GM21619 (cell line): ENCODE results near the gene DHRS3.

ENCODE experiments used
- ATAC-seq: cut with Tn5 transposase; IDR thresholded peaks from one replicate; pipeline ENCODE4 v1.9.1; 2021; ENCODE audit not compliant: unreplicated experiment

DHRS3 gene

DNA sequence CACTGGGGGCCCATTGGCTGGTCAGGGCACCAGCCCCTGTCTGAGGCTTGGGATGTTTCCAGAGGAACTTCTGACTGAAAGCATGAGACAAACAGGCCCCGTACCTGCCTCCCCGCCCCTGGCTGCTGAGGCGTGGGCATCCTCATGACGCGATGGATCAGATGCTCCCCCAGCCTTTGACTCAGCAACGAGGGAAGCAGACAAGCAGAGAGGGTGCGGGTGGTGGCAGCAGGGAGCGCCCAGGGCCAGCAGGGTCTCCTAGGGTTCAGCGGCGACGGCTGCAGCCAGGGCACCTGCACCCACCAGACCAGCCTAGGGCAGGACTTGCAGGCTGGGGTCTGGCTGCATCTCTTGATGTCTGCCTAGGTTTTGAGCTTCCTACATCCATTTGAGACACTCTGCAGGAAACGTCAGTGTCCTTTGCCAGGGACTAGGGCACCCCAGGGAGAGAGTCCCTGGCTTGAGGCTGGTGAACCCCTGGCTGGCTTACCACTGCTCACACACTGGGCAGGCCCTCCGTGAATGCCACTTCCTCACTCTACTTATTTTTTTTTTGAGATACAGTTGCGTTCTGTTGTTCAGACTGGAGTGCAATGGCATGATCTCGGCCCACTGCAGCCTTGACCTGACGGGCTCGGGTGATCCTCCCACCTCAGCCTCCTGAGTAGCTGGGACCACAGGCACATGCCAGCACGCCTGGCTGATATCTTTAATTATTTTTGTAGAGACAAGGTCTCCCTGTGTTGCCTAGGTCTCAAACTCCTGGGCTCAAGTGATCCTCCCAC is 63.3 kb downstream of the DHRS3 start:
- ATAC-seq: no peak

GRCh38 chr1:12553963-12554362 is 64.0 kb downstream of the DHRS3 start:
- ATAC-seq: no peak

DNA sequence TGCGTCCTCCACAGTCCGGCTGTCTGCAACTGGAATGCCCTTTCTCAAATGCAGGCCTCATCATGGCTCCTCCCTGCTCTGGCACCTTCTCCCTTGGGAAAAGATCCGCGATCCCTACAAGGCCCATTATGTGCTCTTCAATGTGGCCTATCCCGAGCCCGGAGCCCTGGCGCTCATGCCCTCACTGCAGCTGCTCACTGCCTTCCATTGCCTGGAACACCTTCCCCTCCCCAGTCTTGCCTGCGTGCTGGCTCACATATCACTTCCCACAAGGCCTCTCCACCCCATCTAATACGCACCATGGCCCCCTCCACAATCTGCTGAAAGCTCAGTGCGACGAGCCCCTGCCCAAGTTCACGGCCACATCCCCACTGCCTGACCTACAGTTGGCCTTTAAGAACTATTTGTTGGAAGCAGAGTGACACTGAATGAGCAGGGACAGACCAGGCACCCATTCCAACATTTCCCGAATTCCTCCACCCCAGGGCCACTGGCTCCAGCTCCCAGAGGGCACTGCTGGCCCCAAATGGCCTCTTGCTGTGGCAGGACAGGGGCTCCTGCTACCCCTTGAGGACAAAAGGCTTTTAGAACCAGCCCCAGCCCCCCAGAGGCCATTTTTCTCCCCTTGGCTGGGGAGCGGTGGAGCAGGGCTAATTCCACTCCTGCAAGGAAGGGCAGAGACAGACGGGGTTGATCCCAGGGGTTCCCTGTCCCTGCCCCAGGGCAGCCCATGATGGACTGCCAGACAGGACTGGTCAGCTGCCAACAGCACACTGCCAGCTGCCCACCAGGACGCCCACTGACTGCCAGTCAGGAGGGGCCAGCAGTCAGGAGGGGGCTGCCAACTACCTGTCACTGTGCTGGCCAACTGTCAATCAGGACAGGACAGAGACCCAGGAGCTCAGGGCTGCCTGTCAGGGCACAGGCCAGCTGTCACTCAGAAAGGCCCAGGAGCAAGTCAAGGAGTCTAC is 64.8 kb downstream of the DHRS3 start:
- no peak for ATAC-seq

DNA sequence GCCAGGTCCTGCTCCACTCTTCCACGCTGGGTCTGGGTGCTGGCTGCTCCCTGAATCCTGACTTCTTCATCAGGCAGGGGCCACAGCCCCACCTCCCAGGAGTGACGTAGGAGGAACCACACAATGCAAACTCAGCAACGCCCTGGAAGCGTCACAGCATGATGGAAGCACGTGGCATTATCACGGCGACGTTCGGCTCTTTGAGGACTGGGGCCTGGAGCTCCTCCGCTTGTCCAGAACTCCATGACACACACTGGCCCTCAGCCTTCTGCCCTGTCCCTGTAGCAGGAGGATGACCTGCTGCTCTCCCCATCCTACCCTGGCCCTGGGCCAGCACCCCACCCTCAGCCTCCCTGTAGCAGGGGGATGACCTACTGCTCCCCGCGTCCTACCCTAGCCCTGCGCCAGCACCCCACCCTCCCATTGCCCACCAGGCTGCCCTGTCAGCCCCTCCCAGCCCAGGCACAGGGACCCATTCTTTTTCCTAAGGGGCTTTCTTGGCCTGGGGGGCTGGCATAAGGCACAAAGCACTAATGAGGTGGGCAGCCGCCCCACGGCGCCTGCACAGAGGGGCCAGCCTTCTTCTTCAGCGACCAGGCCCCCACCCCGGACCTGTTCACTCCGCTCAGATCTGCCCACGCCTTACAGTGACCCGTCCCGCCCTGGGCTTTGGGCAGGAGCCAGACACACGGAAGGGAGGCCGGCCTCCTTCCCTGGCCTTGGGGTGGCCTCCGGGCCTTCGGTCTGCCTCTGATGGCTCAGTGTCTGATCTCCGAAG is 65.7 kb downstream of the DHRS3 start:
- ATAC-seq: no peak

DNA sequence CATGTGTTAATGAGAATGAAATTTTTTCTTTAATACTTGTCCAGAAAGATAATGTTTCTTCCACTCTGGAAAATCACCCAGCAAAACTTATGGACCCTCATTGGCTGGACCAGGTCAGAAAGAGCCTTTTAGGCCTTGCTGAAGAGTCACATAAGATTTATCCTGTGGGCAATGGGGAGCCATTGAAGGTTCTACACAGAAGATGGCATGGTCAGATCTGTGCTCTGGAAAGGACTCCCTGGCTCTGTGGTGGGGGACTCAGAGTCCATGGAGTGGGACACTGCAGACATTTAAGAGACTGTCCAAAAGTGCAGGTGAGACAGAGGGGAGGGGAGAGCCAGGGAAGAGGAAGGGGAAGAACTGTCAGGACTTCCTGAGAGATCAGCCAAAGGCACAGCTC is 66.4 kb downstream of the DHRS3 start:
- ATAC-seq: no peak

GRCh38 chr1:12549460-12550349 is 68.3 kb downstream of the DHRS3 start:
- ATAC-seq: no peak

GRCh38 chr1:12548973-12549459 is 69.0 kb downstream of the DHRS3 start:
- no peak for ATAC-seq

DNA sequence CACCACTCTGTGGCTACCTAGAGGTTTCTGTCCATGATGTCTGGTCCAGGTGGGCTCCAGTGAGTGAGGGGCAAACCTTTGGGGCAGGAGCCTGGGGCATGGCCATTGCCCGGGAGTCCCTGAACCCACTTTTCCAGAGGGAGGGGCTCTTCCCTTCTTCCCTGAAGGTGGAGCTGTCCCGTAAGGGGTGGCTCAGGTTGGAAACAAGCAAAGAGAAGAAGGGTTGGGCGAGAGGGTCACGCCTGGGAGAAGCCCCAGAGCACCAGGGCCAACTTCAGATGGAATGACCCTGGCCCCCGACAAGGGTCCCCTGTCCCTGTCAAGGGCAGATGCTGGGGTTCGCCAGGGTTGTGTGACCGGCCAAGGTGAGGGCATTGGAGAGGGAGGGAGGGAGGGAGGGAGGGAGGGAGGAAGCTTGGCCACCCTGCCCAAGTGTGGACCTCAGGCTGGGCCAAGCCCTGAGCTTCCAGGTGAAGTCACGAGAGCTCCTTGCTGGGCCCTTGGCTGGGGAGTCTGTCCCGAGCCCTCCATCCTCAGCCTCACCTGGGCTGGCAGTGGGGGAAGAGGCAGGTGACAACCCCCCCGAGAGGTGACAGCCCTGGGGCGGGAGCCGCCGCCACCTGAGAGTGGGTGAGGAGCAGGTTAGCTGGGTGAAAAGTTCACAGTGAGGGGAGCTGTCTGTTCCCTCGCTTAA is 69.6 kb downstream of the DHRS3 start:
- ATAC-seq: no peak

DNA sequence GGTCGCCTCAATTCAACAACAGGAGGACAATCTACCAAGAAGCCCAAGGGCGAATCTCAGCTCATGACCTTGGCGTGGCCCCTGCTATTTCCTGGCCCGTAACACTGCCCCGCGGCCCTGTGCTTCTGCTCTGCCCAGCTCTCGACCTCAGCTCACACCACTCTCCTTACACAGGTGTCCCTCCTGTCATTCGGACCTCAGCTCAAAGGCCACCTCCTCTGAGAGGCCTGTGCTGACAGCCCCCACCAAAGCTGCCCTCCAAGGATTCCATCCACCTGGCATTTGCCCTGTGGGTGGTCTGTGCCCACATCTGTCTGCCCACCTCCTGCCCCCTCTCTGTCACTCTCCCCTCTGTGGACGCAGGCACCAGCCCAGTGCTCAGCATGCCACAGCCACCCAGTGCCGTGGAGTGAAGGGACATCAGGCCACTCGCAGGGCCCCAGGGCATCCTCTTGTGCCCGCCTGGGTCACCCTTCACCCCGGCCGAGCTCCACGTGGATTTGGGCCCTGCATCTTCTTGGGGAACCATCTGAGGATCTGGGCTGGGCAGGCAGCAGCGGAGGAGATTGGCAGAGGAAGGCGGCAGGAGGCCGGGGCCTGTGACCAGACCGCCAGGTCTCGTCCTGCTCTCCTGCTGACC is 70.3 kb downstream of the DHRS3 start:
- no peak for ATAC-seq

DNA sequence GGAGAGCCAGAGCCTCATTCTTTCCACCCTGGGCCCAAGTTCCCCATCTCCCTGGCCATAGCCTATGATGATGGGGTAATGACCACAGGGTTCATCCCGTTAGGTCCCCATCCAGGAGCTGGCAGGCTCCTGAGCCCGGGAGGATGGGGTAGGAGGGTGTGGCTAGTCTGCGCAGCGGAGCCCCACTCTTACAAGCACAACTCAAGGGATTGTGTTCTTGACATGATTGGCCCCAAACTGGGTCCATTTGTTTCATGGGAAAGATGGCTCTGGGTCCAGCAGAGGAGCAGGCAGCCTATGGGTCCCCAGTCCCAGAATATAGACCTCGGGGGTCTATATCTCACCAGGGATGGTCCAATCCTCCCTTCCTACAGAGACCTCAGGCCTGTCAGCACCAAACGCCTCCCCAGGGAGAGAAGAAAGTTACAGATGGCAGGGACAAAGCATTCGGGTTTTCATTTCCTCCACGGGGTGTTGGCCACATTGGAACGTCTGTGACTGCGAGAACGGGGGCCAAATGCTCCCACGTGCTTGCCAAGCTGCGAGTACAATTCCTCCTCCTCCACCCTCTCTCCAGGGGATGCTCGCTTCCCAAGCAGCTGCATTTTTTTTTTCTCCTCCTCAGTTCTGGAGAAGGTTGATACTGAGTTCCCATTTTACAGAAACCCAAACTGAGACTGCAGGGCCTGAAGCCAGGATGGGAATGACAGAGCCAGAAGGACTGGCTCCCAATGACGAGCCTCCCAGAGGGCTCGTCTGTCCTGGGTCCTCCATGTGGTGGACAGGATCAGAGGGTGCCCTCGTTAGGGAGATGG is 71.0 kb downstream of the DHRS3 start:
- no peak for ATAC-seq

- ATAC-seq: no peak
Measured at GRCh38 chr1:12544992-12545391, 73.0 kb downstream of the DHRS3 start.

GRCh38 chr1:12544357-12544756 is 73.7 kb downstream of the DHRS3 start:
- ATAC-seq: no peak

- no peak for ATAC-seq
Measured at GRCh38 chr1:12543740-12544154, 74.3 kb downstream of the DHRS3 start.

GRCh38 chr1:12542616-12543592 is 75.1 kb downstream of the DHRS3 start:
- ATAC-seq: no peak

GRCh38 chr1:12542138-12542465 is 75.9 kb downstream of the DHRS3 start:
- ATAC-seq: no peak

GRCh38 chr1:12541274-12542137 is 76.5 kb downstream of the DHRS3 start:
- ATAC-seq: no peak
